Middle frontal gyrus (tissue), 1 donor: Measurements from ENCODE around the gene GFPT2.

Experiments used
- DNase-seq: peaks from one replicate; pipeline ENCODE4 v3.0.0-alpha.2; 2015; ENCODE audit warnings: low spot score; ENCODE audit errors: extremely low spot score

Gene GFPT2

DNA sequence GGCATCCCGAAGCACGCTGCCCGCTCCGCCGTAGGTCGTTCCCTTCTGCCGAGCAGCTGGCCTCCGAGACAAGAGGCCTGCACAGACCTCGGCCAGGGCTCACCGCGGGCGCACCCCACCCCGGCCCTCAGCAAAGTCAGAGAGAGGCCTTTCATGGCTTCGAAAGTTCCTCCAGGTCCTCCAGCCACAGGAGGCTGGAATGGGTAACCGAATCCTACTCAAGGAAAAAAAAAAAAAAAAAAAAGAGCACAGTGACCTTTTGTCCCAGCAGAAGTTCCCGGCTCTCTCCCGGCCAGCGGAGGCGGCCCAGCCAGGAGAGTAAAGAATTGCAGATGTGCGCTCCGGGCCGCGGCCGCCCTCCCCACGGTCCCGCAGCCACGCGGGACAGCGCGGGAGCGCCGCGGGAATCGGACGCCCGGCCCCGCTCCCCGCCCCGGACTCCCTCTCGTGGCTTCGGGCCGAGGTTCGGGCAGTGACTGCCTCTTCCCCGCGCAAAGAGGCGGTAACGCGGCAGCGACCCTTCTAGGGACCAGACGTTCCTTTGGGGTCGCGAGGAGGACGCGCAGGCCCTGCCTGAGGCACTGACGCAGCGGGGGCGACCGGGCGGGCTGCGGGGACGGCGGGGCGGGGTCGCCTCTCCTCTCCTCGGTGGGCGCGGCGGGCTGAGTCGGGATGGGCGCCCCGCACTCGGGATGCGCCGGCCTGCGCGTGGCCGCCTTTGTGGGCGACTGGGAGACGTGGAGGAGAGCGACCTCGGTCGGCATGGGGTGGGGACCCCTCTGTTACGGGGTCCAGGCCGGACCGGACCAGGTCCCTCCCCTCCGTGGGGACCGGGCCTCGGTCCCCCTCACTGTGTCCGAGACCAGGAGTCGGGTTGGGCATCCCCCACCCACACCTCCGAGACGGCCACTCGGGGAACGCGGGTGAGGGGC lies 754 bp downstream of the GFPT2 start:
- DNase-seq = no peak

DNA sequence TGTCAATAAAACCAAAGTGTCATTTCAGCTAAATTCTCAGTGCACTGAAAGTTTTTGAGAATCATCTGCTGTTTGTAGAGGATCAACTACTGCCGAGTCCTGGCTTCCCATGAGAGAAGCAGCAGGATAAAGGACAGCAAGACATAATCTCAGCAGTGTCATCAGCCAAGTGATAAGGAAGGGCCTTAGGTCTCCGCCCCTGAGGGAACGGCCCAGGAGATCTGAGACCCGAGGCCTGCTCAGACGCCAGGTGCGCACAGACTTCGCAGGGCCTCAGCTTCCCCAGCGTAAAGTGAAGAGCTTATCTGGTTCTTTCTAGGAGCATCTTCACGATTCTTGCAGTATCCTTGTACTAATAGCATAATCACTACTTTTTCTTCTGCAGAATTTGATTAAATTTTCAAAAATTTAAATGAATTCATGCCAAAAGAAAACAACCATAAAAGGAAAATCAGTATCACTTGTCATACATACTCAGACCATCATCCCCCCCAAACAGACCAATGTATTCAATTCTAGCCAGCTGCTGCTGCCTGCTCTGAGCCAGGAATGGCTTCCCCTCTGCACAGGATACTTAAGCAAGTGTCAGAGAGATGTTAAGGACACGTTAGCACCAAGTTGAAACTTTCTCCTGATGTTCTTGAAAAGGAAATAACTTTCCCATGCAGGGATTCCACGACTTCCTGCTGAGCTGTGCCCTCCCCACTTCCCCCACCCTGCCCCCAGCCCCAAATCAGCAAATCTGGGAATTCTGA lies 2.2 kb downstream of the GFPT2 start:
- no peak for DNase-seq

DNA sequence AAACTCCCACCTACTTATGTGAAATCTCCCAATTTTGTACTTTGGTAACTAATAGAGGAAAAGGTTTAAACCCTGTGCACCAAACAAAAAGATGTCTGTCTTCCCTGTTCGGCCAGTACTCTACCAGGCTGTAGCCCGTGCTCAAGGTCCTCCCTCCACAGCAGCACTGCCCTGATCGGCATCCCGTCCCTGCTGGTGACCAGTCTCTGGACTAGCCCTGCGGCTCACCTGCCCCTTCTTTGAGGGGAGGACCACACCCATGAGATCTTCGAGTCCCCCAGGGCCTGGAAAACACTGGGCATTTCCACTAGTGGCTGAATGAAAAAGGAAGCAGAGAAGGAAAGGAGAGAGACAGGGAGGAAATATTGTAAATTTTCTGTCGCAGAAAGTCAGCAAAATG lies 2.8 kb downstream of the GFPT2 start:
- DNase-seq = no peak

DNA sequence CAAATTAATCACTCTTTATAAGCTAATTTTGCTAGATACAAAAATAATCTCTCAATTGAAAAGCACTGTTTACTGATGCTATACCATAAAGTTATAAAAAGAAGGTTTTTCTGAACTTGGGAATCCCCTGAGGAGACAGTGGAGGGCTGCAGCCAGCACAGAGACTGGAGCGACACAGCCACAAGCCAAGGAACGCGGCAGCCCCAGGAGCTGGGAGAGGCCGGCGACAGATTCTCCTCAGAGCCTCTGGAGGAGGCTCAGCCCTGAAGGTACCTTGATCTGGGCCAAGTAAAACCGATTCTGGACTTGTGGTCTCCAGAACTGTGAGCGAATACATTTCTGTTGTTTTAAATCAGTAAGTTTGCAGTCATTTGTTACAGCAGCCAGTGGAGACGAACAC lies 3.7 kb downstream of the GFPT2 start:
- no peak for DNase-seq

DNA sequence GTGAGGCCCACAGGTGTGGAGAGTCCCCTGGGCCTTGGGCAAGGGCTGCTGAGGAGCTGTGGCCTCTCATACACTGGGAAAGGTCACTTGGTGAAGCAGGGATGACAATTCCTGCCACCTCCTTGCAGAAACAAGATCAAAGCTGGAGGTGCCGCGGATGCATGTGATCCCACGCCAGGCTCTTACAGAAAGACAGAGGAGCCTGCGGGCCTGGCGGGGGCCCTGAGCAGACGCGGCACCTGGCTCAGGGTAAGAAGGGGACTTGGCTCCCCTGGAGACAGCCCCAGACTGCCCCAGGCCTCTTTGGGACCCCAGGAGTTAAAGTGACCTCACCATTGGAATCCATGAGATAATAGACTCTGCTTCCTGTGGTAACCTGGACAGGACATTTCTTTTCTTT lies 4.8 kb downstream of the GFPT2 start:
- no peak for DNase-seq

DNA sequence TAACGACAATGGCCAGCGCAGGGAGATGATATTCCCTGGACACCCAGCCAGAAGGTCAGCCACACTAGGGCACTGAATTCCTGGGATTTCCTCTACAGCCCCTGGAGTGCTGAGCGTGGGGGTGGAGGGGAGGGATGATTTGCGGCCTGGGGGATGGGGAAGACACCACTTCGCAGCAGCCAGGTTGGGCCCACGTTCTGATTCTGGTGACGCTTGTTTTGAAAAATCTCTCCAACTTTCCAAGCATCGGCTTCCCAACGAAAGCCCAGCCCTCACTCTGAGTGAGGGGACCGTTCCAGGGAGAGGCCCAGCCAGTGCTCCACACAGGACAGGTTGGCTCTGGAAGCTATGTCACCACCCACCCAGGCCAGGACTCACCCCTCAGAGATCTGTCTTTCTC lies 5.4 kb downstream of the GFPT2 start:
- DNase-seq = no peak

DNA sequence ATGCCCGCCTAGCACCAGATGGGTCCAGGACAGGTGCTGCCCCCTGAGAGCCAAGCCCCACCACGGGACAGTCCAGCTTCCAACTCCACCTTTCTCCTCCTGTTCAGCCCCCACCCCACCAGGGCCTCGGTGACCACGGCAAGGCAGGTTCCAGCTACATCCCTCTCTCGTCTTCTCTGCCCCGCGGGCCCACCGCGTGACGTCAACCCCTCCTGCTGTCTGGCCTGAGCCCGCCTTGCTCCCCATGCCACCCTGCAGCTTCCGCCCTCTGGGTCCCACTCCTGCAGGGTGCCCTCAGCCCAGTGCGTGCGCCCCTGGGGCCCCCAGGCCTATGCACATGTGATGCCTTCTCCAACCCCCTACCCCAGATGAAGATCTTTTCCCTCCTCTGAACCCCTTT lies 6.8 kb downstream of the GFPT2 start:
- no peak for DNase-seq

DNA sequence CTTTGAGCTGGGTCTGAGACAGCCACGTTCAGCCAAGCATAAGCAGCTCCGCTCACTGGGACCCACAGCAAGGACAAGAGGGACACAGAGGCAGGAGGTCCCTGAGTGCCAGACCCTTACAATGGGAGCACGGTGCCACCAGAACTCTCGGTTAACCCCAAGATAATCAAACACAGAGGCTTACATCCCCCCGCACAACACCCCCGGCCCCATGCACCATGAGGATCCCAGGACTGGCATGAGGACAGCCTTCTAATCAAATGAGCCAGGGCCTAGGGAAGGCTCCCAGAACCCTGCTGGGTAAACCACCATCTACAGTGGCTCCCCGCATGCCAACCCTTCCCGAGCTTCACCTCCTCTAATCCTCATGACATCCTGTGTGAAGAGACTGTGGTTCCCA lies 7.4 kb downstream of the GFPT2 start:
- no peak for DNase-seq

DNA sequence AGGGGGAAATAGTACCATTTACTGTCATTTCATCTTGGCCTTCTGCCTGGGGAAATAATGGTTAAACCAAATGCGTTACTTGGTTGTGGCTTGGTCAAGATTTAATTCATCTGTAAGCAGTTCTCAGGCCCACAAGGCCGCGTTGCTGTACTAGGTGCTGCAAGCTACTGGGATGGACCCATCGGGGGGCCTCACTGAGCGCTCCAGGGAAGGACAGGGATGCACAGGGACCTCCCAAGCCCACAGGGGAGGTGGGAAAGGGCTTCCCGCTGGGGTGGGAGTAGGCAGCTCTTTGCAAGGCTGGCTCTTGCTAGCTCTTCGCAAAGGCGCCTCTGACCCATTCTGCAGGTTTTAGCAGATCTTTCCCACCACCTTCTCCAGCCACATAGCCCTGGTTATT lies 8.0 kb downstream of the GFPT2 start:
- no peak for DNase-seq

DNA sequence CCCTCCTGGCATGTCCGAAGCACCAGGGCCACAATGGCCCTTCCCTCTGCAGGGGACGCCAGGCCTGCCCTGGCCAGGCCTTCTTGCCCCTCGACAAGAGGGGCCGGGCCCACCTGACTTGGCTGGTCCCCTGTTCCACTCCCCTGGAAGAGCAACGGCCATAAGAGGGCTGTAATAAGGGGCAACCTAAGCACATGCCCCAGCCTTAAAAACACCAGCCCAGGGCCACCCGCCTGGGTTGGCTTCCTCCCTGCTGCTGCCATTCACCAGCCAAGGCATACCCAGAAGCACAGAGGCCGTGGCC lies 8.5 kb downstream of the GFPT2 start:
- no peak for DNase-seq

DNA sequence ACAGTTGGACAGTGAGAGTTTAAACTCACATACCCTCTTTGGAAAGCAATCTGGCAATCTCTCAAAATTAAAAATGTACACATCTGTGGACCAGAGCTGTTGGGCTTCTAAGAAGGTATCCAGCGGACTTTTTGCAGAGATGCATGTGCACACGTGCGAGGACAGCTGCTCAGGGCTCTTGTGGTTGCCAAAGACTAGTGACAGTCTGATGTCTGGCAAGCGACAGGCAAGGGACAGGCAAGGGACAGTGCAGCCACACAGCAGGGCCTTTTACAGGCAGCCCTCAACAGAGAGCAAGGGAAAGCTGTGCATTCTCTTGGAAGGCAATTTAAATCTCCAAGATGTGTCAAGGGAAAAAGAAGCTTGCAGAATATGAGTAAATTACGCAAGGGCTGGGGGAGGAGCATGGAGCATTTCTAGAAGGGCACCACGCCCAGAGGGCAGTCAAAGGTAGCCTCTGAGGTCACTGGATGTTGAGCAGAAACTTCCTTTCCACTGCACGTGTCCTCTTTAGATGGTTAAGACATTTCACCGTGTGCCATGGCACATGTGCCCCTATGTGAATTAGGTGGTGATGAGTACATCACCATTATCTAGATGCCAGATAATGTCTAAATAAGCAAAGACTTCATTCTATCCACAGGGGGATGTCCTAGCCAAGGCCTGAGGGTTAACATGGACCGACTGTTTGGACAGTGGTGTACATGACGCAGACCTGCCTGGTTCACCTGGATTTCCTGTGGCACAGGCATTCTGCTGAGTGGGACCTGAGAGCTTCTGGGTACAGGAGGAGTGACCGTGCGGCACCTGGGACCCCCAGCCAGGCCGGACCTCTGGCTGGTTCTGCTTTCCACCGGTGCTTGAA lies 9.1 kb downstream of the GFPT2 start:
- no peak for DNase-seq

DNA sequence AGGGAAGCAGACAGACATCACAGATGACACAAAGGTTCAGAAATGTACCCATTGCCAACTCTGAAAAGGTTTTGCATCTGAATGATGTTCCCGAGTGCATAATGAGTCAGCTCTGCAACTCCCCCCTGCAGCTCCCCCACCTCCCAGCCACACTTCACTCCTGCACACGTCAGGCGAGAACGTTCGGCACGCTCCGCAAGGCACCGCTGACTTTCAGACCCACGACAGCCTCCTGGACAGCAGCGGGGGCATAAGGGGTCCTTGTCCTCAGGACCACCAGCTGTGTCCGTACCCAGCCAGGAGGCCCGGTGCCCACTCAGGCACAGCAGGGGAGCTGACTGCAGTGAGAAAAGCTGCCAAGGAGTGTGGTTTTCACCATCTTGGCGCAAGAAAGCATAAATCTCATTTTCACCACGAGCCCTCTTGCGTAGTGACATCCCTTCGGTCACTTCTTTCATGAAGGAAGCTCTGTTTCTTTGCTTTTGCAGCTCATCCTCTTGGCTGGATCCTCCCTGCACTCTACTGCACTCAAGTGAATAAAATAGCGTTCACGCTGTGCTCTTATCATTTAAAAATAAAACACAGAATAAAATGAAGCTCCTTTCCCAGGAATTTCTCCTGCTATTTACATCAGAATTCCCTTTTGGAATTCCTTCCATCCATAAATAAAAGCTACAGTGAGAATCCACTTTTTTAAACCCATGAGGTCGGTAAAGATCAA lies 9.9 kb downstream of the GFPT2 start:
- no peak for DNase-seq

DNA sequence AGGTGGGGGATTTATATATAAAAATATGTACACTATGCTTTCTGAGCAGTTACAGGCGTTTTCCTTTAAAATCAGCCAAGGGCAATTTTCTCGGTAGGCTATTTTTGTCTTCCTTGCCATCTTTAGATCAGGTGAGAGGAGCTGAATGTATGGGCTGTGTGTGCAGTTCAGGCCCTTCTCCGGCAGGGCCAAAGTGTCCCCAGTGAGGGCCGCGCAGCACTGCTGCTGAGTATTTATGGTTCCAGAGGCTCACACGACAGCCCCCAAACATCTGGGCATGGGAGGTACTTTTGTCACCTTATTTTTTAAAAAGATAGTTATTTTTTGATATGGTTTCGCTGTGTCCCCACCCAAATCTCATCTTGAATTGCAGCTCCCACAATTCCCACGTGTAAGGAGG lies 11.5 kb downstream of the GFPT2 start:
- no peak for DNase-seq

DNA sequence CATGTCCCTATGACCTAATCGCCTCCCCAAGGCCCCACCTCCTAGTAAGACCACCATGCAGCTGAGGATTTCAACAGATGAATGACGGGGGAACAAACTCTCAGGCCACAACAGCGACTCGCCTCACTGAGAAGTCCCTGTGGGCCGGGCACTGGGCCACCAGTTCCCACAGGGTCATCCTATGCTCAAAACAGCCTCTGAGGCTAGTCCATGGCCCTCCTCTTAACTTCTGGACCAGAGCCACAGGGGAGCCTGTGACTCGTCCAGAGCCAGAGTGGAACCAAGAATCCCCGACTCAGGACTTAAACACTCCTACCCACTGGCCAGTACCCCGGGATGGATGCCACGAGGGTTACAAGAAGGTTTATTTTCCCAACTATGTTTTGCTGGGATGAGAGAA lies 12.3 kb downstream of the GFPT2 start:
- DNase-seq = no peak

DNA sequence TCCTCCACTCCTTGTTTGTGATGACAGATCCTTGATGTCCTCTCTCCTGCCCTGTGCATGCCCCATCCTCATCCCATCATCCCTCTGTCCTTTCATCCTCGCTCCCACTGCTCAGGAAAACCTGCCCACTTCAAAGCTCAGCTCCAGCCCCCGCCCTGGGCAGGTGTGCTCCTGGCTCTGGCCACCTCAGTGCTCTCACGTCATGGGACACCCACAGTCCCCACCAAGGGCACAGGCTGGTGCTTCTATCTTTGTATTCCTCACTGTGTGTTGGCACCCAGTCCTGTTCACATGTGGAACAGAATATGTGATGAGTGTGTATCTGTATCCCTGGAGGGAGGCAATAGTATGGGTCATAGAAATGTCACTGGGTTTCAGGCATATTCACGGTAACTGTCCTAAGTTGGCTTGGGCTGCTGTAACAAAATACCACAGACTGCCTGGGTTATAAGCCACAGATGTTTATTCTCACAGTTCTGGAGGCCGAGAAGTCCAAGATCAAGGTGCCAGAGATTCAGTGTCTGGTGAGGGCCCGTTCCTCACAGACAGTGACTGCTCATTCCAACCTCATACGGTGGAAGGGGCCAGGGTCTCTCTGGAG lies 13.5 kb downstream of the GFPT2 start:
- no peak for DNase-seq

DNA sequence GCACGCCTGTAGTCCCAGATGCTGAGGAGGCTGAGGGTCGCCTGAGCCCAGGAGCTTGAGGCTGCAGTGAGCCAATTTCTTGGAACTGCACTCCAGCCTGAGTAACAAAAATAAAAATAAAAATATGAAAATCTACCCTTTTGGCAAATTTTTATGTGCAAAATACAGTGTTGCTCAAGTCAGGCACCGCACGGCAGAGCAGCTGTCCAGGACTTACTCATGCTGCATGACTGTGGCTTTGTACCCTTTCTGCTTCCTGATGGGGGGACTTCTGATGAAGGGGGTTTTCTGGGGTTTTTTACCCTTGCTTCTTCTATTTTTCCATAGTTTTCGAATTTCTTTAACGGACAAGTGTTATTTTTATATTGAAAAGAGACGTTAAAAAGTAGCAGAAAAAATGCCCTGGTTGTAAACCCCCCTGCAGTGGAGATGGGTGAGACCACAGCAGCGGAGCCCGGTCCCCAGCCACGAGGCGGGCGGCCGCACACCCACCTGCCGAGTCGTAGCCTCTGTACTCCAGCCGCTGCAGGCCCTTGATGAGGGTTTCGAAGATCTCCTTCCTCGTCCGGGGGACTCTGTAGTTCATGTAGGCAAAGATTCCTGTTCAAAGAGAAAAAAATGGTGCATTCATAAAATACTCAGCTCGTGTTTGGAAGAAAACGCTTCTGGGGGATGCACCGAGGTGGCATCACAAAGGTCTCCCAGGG lies 15.0 kb downstream of the GFPT2 start:
- DNase-seq = no peak

DNA sequence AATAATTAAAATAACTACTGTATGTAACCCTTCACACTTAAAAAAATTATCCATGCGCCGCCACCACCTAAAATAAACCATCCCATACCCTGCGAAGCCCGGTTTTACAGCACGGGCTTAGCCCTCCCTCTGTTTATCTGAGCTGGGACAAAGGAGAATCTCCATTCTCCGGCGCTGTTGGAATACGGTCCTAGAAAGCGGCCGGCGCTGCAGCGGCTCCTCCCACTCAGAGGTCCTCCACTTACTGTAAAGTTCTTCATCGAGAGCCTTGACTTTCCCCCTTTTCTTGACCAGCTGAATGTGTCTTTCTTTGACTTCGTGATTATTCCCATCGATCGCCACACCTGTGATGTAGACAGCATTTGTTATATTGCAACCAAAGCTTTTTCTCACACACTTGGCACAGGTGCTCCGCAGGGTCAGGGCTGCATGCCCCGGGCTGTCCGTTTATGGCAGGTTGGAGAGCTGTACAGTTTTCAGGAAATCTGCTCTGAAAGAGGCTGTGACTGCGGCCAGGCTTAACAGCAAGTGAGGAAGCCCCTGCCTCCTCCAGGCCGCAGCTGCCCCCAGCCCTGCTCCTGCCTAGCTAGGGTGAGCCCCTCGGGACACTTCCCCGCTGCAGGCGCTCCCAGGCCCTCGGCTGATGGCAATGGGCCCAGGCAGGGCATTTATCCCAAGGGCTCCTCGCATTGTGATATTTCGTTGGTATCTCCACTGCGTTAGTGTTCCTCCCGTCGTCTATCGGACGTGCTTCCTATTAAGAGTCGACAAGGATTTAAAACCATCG lies 16.7 kb downstream of the GFPT2 start:
- no peak for DNase-seq

DNA sequence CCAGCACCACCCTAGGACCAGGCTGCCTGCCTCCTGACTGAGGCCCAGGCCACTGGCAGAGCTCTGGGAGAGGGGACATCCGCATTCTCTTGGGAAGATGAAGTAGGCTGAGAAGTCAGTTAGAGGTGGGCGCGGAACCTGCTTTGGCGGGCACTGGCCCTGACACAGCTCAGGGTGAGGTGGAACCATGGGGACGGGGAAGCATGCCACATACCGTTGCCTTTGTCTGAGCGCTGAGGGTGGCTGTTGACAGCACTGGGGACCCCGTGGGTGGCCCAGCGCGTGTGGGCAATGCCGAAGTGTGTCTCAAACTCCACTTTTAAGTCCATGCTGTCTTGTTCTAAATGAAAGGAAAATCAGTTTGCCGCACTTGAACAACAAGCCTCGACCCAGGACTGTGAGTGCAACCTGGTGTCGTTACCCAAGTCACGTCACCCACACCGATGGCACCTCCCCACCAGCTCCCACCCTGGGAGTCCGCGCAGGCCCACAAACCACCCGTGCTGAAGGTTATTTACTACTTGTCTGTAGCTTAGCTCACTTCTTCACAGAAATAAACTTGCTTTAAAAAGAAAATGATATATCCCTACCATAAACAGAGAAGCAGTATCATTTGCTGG lies 17.4 kb downstream of the GFPT2 start:
- DNase-seq = no peak
